CD8-positive, alpha-beta memory T cell (primary cell): ENCODE measurements around the gene MYH10. TPM values are rescaled to one million over a fixed set of nuclear protein-coding genes. Genes with fewer than 3 reads are reported as not detected.

Experiments
- CTCF ChIA-PET: fragments of 350-600 bp; sonication (Branson Sonifier 250); formaldehyde crosslinking; loops from one replicate; lab custom pipeline; 2021; ENCODE audit warnings: antibody characterized with exemption; lab: Charles Lee
- POLR2A ChIA-PET: fragments of 350-600 bp; sonication (Branson Sonifier 250); formaldehyde crosslinking; loops from one replicate; lab custom pipeline; 2021; ENCODE audit warnings: antibody characterized with exemption; lab: Charles Lee
- DNase-seq, 5 donors: peaks; one replicate each; pipeline versions ENCODE4 v3.0.0 to v3.0.0-alpha.2; 2020 to 2022; ENCODE audit warnings: mixed read lengths in 1 of 5
- H3K27ac ChIP-seq: one replicate; pipeline ENCODE4 v1.7.0; 2013; ENCODE audit warnings: low read depth, mild to moderate bottlenecking, low read length, moderate library complexity
- H3K27me3 ChIP-seq: 2 replicates; pipeline ENCODE4 v1.7.0; 2013; ENCODE audit warnings: low read length, mild to moderate bottlenecking; ENCODE audit not compliant: insufficient read depth, poor library complexity, severe bottlenecking
- H3K36me3 ChIP-seq: 2 replicates; pipeline ENCODE4 v1.7.0; 2013; ENCODE audit warnings: mild to moderate bottlenecking, low read length, moderate library complexity; ENCODE audit not compliant: insufficient read depth
- H3K4me1 ChIP-seq: 2 replicates; pipeline ENCODE4 v1.7.0; 2013; ENCODE audit warnings: mild to moderate bottlenecking, low read length, moderate library complexity; ENCODE audit not compliant: insufficient read depth
- H3K4me3 ChIP-seq: 2 replicates; pipeline ENCODE4 v1.7.0; 2013; ENCODE audit warnings: mild to moderate bottlenecking, low read length
- H3K9me3 ChIP-seq: 2 replicates; pipeline ENCODE4 v1.7.0; 2013; ENCODE audit warnings: mild to moderate bottlenecking, low read length
- H3K27ac Mint-ChIP-seq, 8 donors: one replicate each; pipeline ENCODE4 v1.8.0; 2020 to 2021; ENCODE audit warnings: mixed read lengths in 8 of 8, mild to moderate bottlenecking in 6 of 8, inconsistent platforms in 3 of 8, moderate library complexity in 3 of 8
- H3K27me3 Mint-ChIP-seq, 2 donors: one replicate each; pipeline ENCODE4 v1.8.0; 2020 to 2021; ENCODE audit warnings: mixed read lengths in 2 of 2, mild to moderate bottlenecking in 1 of 2, moderate library complexity in 1 of 2
- H3K36me3 Mint-ChIP-seq, 3 donors: one replicate each; pipeline ENCODE4 v1.8.0; 2020 to 2021; ENCODE audit warnings: mixed read lengths in 3 of 3, inconsistent platforms in 1 of 3, mild to moderate bottlenecking in 1 of 3
- H3K4me1 Mint-ChIP-seq, 3 donors: one replicate each; pipeline ENCODE4 v1.8.0; 2020 to 2021; ENCODE audit warnings: mixed read lengths in 3 of 3, inconsistent platforms in 1 of 3, mild to moderate bottlenecking in 1 of 3
- H3K4me3 Mint-ChIP-seq, 7 donors: one replicate each; pipeline ENCODE4 v1.8.0; 2020 to 2021; ENCODE audit warnings: mixed read lengths in 7 of 7, mild to moderate bottlenecking in 6 of 7, moderate library complexity in 4 of 7, inconsistent platforms in 2 of 7
- H3K9me3 Mint-ChIP-seq, 5 donors: one replicate each; pipeline ENCODE4 v1.8.0; 2020 to 2022; ENCODE audit warnings: mixed read lengths in 5 of 5, mild to moderate bottlenecking in 3 of 5, moderate library complexity in 2 of 5, inconsistent platforms in 1 of 5
- polyA plus RNA-seq: library from polyadenylated mRNA; unstranded; fragments of 300-500 nt; fragmentation: Illumina TruSeq; gene quantifications from one replicate; pipeline ENCODE4 v1.2.3, GENCODE V29; 2021
- total RNA-seq, 2 experiments: library from RNA; stranded (reverse); gene quantifications; one replicate each; pipeline ENCODE4 v1.2.3, GENCODE V29; 2021

Gene MYH10
- total and polyA plus RNA-seq, 3 experiments from 2014 or later, result 2.4 to 7.5 (median 6.7) TPM

- Histone ChIP-seq H3K27me3 (no peaks in the 10 kb centered on the region), H3K4me1 (no peaks in the 10 kb centered on the region), H3K27ac (no peak overlapping the region), H3K36me3 (no peaks in the 10 kb centered on the region), H3K9me3 (no peaks in the 10 kb centered on the region), H3K4me3 (no peak overlapping the region)
- H3K9me3 Mint-ChIP-seq, result no peaks in the 10 kb centered on the region
- no peak overlapping the region for H3K27ac Mint-ChIP-seq
- H3K27me3 Mint-ChIP-seq, result peaks cover 4 to 19% of the 10 kb centered on the region in 2 donors
- DNase-seq, result no peak
- H3K4me1 Mint-ChIP-seq, result no peaks in the 10 kb centered on the region
- CTCF ChIA-PET, result no interaction called here
- POLR2A ChIA-PET, result no interaction called here
- no peak overlapping the region for H3K4me3 Mint-ChIP-seq
- no peaks in the 10 kb centered on the region for H3K36me3 Mint-ChIP-seq
Measured at GRCh38 chr17:8598913-8599312, 31.6 kb downstream of the MYH10 start.

GRCh38 chr17:8593830-8594229 is 36.7 kb downstream of the MYH10 start:
- H3K27ac Mint-ChIP-seq, result no peak overlapping the region
- CTCF ChIA-PET, result no interaction called here

GRCh38 chr17:8593276-8593675 is 37.2 kb downstream of the MYH10 start:
- Histone ChIP-seq H3K9me3 (no peaks in the 10 kb centered on the region), H3K4me1 (no peaks in the 10 kb centered on the region), H3K27ac (no peak overlapping the region), H3K27me3 (no peaks in the 10 kb centered on the region), H3K4me3 (no peak overlapping the region), H3K36me3 (no peaks in the 10 kb centered on the region)
- Mint-ChIP-seq H3K4me3 (no peak overlapping the region), H3K9me3 (peaks cover 0 to 7% (median 0%) of the 10 kb centered on the region in 5 donors), H3K4me1 (no peaks in the 10 kb centered on the region), H3K27me3 (peaks cover 10 to 24% of the 10 kb centered on the region in 2 donors), H3K36me3 (peaks cover 0 to 6% (median 0%) of the 10 kb centered on the region in 3 donors), H3K27ac (no peak overlapping the region)
- DNase-seq, result no peak
- ChIA-PET POLR2A (no interaction called here), CTCF (no interaction called here)

More at GRCh38 chr17:8593830-8594229, 36.7 kb downstream of the MYH10 start:
- H3K9me3 ChIP-seq, result no peaks in the 10 kb centered on the region
- H3K36me3 ChIP-seq, result no peaks in the 10 kb centered on the region
- no peak overlapping the region for H3K27ac ChIP-seq
- Mint-ChIP-seq H3K36me3 (peaks cover 0 to 6% (median 0%) of the 10 kb centered on the region in 3 donors), H3K27me3 (peaks cover 9 to 21% of the 10 kb centered on the region in 2 donors), H3K4me1 (no peaks in the 10 kb centered on the region), H3K9me3 (peaks cover 0 to 7% (median 0%) of the 10 kb centered on the region in 5 donors), H3K4me3 (no peak overlapping the region)
- no peaks in the 10 kb centered on the region for H3K4me1 ChIP-seq
- POLR2A ChIA-PET, result no interaction called here
- no peak for DNase-seq
- H3K27me3 ChIP-seq, result no peaks in the 10 kb centered on the region
- no peak overlapping the region for H3K4me3 ChIP-seq

GRCh38 chr17:8588877-8589554 is 41.5 kb downstream of the MYH10 start:
- ChIA-PET POLR2A (no interaction called here), CTCF (no interaction called here)
- no peak overlapping the region for H3K27ac ChIP-seq
- no peak for DNase-seq
- H3K36me3 ChIP-seq, result no peaks in the 10 kb centered on the region
- Mint-ChIP-seq H3K4me3 (no peak overlapping the region), H3K36me3 (peaks cover 0 to 6% (median 0%) of the 10 kb centered on the region in 3 donors), H3K4me1 (no peaks in the 10 kb centered on the region), H3K27me3 (peaks cover 12 to 43% of the 10 kb centered on the region in 2 donors), H3K9me3 (peaks cover 0 to 7% (median 0%) of the 10 kb centered on the region in 5 donors), H3K27ac (no peak overlapping the region)
- H3K4me1 ChIP-seq, result no peaks in the 10 kb centered on the region
- no peak overlapping the region for H3K4me3 ChIP-seq
- H3K9me3 ChIP-seq, result no peaks in the 10 kb centered on the region
- no peaks in the 10 kb centered on the region for H3K27me3 ChIP-seq

- POLR2A ChIA-PET, result no interaction called here
Measured at GRCh38 chr17:8586766-8587165, 43.8 kb downstream of the MYH10 start.

GRCh38 chr17:8585911-8586310 is 44.6 kb downstream of the MYH10 start:
- Histone ChIP-seq H3K4me1 (no peaks in the 10 kb centered on the region), H3K36me3 (no peaks in the 10 kb centered on the region), H3K9me3 (no peaks in the 10 kb centered on the region), H3K27ac (no peak overlapping the region), H3K27me3 (no peaks in the 10 kb centered on the region), H3K4me3 (no peak overlapping the region)
- ChIA-PET CTCF (no interaction called here), POLR2A (no interaction called here)
- no peak for DNase-seq
- no peak overlapping the region for H3K4me3 Mint-ChIP-seq
- no peaks in the 10 kb centered on the region for H3K4me1 Mint-ChIP-seq
- H3K9me3 Mint-ChIP-seq, result no peaks in the 10 kb centered on the region
- no peaks in the 10 kb centered on the region for H3K36me3 Mint-ChIP-seq
- H3K27ac Mint-ChIP-seq, result no peak overlapping the region
- peaks cover 6 to 31% of the 10 kb centered on the region in 2 donors for H3K27me3 Mint-ChIP-seq

More at GRCh38 chr17:8586766-8587165, 43.8 kb downstream of the MYH10 start:
- Mint-ChIP-seq H3K27me3 (peaks cover 11 to 37% of the 10 kb centered on the region in 2 donors), H3K9me3 (no peaks in the 10 kb centered on the region), H3K36me3 (peaks cover 0 to 4% (median 0%) of the 10 kb centered on the region in 3 donors), H3K27ac (no peak overlapping the region), H3K4me3 (no peak overlapping the region), H3K4me1 (no peaks in the 10 kb centered on the region)
- Histone ChIP-seq H3K4me3 (no peak overlapping the region), H3K9me3 (no peaks in the 10 kb centered on the region), H3K4me1 (no peaks in the 10 kb centered on the region), H3K27me3 (no peaks in the 10 kb centered on the region), H3K27ac (no peak overlapping the region), H3K36me3 (no peaks in the 10 kb centered on the region)
- DNase-seq, result no peak
- CTCF ChIA-PET, result no interaction called here

GRCh38 chr17:8583954-8584353 is 46.6 kb downstream of the MYH10 start:
- DNase-seq, result no peak
- Mint-ChIP-seq H3K9me3 (no peaks in the 10 kb centered on the region), H3K4me1 (no peaks in the 10 kb centered on the region), H3K36me3 (no peaks in the 10 kb centered on the region), H3K27ac (no peak overlapping the region), H3K27me3 (peaks cover 4 to 33% of the 10 kb centered on the region in 2 donors), H3K4me3 (no peak overlapping the region)
- Histone ChIP-seq H3K27me3 (no peaks in the 10 kb centered on the region), H3K4me3 (no peak overlapping the region), H3K9me3 (no peaks in the 10 kb centered on the region), H3K27ac (no peak overlapping the region), H3K4me1 (no peaks in the 10 kb centered on the region), H3K36me3 (no peaks in the 10 kb centered on the region)
- POLR2A ChIA-PET, result interaction anchor here (0.6 kb wide), 1 partner anchor 42 kb away, joined by 3 read pairs; no protein-coding TSS in a partner anchor
- CTCF ChIA-PET, result no interaction called here

GRCh38 chr17:8580952-8581658 is 49.4 kb downstream of the MYH10 start:
- DNase-seq, result no peak
- H3K27me3 Mint-ChIP-seq, result peaks cover 0 to 18% of the 10 kb centered on the region in 2 donors
- Histone ChIP-seq H3K9me3 (no peaks in the 10 kb centered on the region), H3K4me3 (no peak overlapping the region), H3K4me1 (no peaks in the 10 kb centered on the region), H3K27me3 (no peaks in the 10 kb centered on the region), H3K27ac (no peak overlapping the region), H3K36me3 (no peaks in the 10 kb centered on the region)
- H3K4me1 Mint-ChIP-seq, result no peaks in the 10 kb centered on the region
- no peak overlapping the region for H3K27ac Mint-ChIP-seq
- H3K4me3 Mint-ChIP-seq, result no peak overlapping the region
- H3K36me3 Mint-ChIP-seq, result no peaks in the 10 kb centered on the region
- H3K9me3 Mint-ChIP-seq, result no peaks in the 10 kb centered on the region
- POLR2A ChIA-PET, result no interaction called here
- CTCF ChIA-PET, result no interaction called here
